ENCODE results near the gene SMIM28.

SMIM28 gene

GRCh38 chr6:138374815-138375214 is 2.9 kb upstream of the SMIM28 start:
- DNase-seq = no peak

GRCh38 chr6:138377042-138377441 is 663 bp upstream of the SMIM28 start:
- no peak for DNase-seq

- no peak for DNase-seq
Observed at GRCh38 chr6:138378463-138378862, 758 bp downstream of the SMIM28 start.

- DNase-seq = no peak
Observed at GRCh38 chr6:138382498-138383265, 5.0 kb downstream of the SMIM28 start.

- DNase-seq = no peak
Observed at GRCh38 chr6:138383776-138384175, 6.1 kb downstream of the SMIM28 start.

GRCh38 chr6:138386897-138387296 is 9.2 kb downstream of the SMIM28 start:
- no peak for DNase-seq

- DNase-seq = no peak
Observed at GRCh38 chr6:138387577-138388368, 10.1 kb downstream of the SMIM28 start.

- DNase-seq = no peak
Observed at GRCh38 chr6:138389551-138389950, 11.8 kb downstream of the SMIM28 start.

- DNase-seq = no peak
Observed at GRCh38 chr6:138393871-138394783, 16.4 kb downstream of the SMIM28 start.

- no peak for DNase-seq
Observed at GRCh38 chr6:138396709-138397108, 19.0 kb downstream of the SMIM28 start.

GRCh38 chr6:138397128-138398122 is 19.7 kb downstream of the SMIM28 start:
- no peak for DNase-seq

- DNase-seq = no peak
Observed at GRCh38 chr6:138400326-138400725, 22.6 kb downstream of the SMIM28 start.

GRCh38 chr6:138401960-138402837 is 24.5 kb downstream of the SMIM28 start:
- DNase-seq = no peak

- DNase-seq = no peak
Observed at GRCh38 chr6:138402838-138403187, 25.1 kb downstream of the SMIM28 start.

GRCh38 chr6:138403324-138403800 is 25.7 kb downstream of the SMIM28 start:
- DNase-seq = peak; percentile 18

GRCh38 chr6:138403801-138404665 is 26.3 kb downstream of the SMIM28 start, which contains the start of gene HEBP2:
TSS of gene HEBP2 (plus strand) at chr6:138404223. CDS start at chr6:138404496, 273 bp downstream.
- DNase-seq = peak; percentile 71

GRCh38 chr6:138404666-138405337 is 27.1 kb downstream of the SMIM28 start:
- no peak for DNase-seq

- no peak for DNase-seq
Observed at GRCh38 chr6:138405816-138406413, 28.2 kb downstream of the SMIM28 start.
